Measurements from ENCODE around the gene PUSL1. TPM values are rescaled to one million over a fixed set of nuclear protein-coding genes. Genes with fewer than 3 reads are reported as not detected.

Gene PUSL1
- total RNA-seq, 1 donor from 2014 or later, result 28.3 TPM

DNA sequence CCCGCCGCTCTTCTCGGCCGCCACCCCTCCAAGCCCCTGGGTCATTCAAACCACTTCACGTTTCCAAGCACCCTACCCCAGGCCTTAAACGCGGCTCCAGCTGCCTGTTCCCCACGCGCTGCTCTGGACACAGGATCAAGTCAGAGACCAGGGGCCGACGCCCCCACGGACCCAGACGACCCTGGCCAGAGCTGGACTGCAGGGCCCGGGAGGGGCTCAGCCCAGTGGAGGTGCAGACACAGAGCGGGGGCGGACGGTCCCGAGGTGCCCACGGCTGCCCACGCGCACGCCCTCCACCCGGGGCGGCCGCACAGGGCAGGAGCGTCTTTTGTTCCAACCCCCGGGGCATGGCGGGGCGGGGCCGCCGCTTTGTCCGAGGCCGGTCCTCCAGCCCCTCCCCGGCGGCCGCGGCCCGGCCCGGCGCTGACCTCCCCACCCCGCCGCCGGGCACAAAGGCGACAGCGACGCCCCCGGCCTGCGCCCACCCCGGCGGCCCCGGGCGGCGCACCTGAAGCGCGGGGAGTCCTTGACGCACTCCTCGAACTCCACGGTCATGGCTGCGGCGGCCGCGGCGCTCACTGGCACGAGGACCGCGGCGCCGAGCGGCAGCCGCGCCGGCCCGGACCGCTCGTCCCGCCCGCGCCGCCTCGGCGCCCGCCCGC lies 1.0 kb upstream of the PUSL1 start:
- no peak for DNase-seq (ENCODE audit: low spot score in 2 of 2)
- TF ChIP-seq, protein P1, sequence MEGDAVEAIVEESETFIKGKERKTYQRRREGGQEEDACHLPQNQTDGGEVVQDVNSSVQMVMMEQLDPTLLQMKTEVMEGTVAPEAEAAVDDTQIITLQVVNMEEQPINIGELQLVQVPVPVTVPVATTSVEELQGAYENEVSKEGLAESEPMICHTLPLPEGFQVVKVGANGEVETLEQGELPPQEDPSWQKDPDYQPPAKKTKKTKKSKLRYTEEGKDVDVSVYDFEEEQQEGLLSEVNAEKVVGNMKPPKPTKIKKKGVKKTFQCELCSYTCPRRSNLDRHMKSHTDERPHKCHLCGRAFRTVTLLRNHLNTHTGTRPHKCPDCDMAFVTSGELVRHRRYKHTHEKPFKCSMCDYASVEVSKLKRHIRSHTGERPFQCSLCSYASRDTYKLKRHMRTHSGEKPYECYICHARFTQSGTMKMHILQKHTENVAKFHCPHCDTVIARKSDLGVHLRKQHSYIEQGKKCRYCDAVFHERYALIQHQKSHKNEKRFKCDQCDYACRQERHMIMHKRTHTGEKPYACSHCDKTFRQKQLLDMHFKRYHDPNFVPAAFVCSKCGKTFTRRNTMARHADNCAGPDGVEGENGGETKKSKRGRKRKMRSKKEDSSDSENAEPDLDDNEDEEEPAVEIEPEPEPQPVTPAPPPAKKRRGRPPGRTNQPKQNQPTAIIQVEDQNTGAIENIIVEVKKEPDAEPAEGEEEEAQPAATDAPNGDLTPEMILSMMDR (IDR thresholded peaks at IDR 0.05), result no peak
- Histone ChIP-seq H3K9me3 (no peaks in the 10 kb centered on the region), H3K4me3 (peak overlapping the region; percentile 94 to 99), H3K27me3 (no peaks in the 10 kb centered on the region), H3K27ac (peak overlapping the region; percentile 95), H3K4me1 (peaks cover 25 to 40% of the 10 kb centered on the region in 2 donors), H3K36me3 (peaks cover 17 to 26% of the 10 kb centered on the region in 2 donors)
- intact Hi-C loops (cut with DNase I), result loop anchor here (5.0 kb wide), 1 partner anchor 75 kb away; the partner anchor contains the start of genes B3GALT6 and SDF4

DNA sequence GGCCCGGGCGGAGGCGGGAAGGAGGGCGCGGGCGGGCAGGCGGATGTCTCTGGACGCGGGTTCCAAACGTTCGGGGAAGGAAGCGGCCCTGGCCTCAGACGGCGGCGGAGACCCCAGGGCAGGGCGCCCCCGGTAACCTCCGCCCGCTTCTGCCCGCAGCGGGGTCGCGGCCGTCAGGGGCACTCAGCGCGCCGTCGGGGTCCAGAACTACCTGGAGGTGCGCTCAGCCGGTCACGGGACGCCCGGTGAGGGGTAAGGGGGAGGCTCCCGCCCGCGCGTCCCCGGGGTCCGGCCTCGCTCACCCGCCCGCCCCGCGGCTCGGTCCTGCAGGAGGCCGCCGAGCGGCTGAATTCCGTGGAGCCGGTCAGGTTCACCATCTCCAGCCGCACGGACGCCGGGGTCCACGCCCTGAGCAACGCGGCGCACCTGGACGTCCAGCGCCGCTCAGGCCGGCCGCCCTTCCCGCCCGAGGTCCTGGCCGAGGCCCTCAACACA lies 406 bp downstream of the PUSL1 start:
- H3K9me3 ChIP-seq, result no peaks in the 10 kb centered on the region
- intact Hi-C loops (cut with DNase I), result loop anchor here (1.0 to 5.0 kb wide), 5 partner anchors 16 to 306 kb away; partner anchors contain the start of genes AURKAIP1, B3GALT6, CPTP and DVL1
- peaks cover 31 to 40% of the 10 kb centered on the region in 2 donors for H3K36me3 ChIP-seq
- TF ChIP-seq, protein P1 (IDR thresholded peaks at IDR 0.05), result no peak
- peaks cover 25 to 40% of the 10 kb centered on the region in 2 donors for H3K4me1 ChIP-seq
- no peaks in the 10 kb centered on the region for H3K27me3 ChIP-seq
- no peak for DNase-seq (ENCODE audit: low spot score in 2 of 2)
- H3K27ac ChIP-seq, result peak overlapping the region; percentile 95
- peak overlapping the region; percentile 94 to 99 for H3K4me3 ChIP-seq

DNA sequence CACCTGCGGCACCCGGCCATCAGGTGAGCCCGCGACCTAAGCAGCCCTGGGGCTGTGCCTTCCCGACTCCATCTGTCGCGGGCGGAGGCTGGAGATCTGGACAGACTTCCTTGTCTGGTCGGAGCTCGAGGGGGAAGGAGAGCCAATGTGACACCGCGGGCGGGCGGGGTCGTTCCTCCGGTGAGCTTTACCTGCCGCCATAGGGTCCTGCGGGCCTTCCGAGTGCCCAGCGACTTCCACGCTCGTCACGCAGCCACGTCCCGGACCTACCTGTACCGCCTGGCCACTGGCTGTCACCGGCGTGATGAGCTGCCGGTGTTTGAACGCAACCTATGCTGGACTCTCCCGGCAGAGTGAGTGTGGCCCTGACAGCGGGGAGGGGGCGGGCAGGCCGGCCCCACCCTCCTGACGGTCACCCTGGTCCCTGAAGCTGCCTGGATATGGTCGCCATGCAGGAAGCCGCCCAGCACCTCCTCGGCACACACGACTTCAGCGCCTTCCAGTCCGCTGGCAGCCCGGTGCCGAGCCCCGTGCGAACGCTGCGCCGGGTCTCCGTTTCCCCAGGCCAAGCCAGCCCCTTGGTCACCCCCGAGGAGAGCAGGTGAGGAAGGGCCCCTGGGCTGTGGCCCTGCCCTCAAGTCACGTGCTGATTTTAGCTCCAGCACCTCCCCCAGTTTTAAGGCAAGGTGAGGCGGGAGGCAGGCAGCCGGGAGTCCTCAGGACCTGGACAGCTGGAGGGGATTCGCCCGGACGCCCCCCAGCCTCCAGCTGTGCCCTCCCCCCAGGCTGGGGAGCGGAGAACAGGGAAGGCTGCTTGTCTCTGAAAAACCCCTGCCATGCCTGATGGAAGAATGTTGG lies 1.1 kb downstream of the PUSL1 start:
- H3K27ac ChIP-seq, result peak overlapping the region; percentile 95
- H3K27me3 ChIP-seq, result no peaks in the 10 kb centered on the region
- TF ChIP-seq, protein P1 (IDR thresholded peaks at IDR 0.05), result no peak
- H3K9me3 ChIP-seq, result no peaks in the 10 kb centered on the region
- intact Hi-C loops (cut with DNase I), result loop anchor here (2.0 to 5.0 kb wide), 4 partner anchors 15 to 77 kb away; partner anchors contain the start of genes AURKAIP1, B3GALT6, CPTP and DVL1
- H3K4me3 ChIP-seq, result peak overlapping the region; percentile 94 to 99
- no peak for DNase-seq (ENCODE audit: low spot score in 2 of 2)
- peaks cover 25 to 40% of the 10 kb centered on the region in 2 donors for H3K4me1 ChIP-seq
- peaks cover 38 to 47% of the 10 kb centered on the region in 2 donors for H3K36me3 ChIP-seq

DNA sequence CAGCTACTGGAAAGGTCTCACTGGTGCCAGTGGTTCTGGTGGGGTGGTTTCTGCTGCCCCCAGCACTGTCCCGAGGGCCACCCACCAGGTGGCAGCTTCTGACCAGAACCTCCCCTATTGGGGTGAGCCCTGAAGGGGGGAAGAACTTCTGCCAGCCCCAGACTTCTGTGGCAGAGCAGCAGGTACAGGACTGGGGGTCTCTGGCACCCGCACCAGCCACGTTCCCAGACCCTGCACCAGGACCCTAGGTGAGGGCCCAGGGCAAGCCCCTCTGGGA lies 1.6 kb downstream of the PUSL1 start:
- TF ChIP-seq, protein P1 (IDR thresholded peaks at IDR 0.05), result peak in 1 of 3 experiments; percentile 5
- DNase-seq (ENCODE audit: low spot score in 2 of 2), result no peak
- Histone ChIP-seq H3K4me3 (no peak overlapping the region), H3K4me1 (peaks cover 19 to 37% of the 10 kb centered on the region in 2 donors), H3K9me3 (no peaks in the 10 kb centered on the region), H3K36me3 (peaks cover 43 to 52% of the 10 kb centered on the region in 2 donors), H3K27ac (peak overlapping the region; percentile 95), H3K27me3 (no peaks in the 10 kb centered on the region)
- intact Hi-C loops (cut with DNase I), result no loop called here

DNA sequence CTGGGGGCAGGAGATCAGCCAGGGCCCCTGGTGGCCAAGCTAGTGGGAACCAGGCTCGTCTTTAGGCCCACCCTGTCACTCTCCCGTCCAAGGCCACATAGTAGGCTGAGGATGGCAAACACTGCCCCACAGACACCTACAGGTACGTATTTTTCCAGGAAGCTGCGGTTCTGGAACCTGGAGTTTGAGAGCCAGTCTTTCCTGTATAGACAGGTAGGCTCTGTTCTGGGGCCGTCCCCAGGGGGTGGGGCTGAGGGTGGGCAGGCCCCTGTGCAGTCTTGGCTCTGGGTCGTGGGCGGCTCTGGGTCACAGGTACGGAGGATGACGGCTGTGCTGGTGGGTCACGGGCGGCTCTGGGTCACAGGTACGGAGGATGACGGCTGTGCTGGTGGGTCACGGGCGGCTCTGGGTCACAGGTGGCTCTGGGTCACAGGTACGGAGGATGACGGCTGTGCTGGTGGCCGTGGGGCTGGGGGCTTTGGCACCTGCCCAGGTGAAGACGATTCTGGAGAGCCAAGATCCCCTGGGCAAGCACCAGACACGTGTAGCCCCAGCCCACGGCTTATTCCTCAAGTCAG lies 2.2 kb downstream of the PUSL1 start:
- no peak for DNase-seq (ENCODE audit: low spot score in 2 of 2)
- peaks cover 46 to 54% of the 10 kb centered on the region in 2 donors for H3K36me3 ChIP-seq
- intact Hi-C loops (cut with DNase I), result no loop called here
- TF ChIP-seq, protein P1 (IDR thresholded peaks at IDR 0.05), result no peak
- no peaks in the 10 kb centered on the region for H3K27me3 ChIP-seq
- peaks cover 15 to 31% of the 10 kb centered on the region in 2 donors for H3K4me1 ChIP-seq
- no peak overlapping the region for H3K4me3 ChIP-seq
- H3K9me3 ChIP-seq, result no peaks in the 10 kb centered on the region
- H3K27ac ChIP-seq, result peak overlapping the region in 1 of 2 donors; percentile 95

Measured in ascending aorta (tissue), 2 donors.